GM18499 (cell line): ENCODE results near the gene CPZ.
"Not testable (repeated sequence)": the region's sequence is repeated elsewhere in the genome, so short reads cannot be mapped to it uniquely, and the experiment has no call there.

Experiments used
- ATAC-seq: cut with Tn5 transposase; IDR thresholded peaks from one replicate; pipeline ENCODE4 v1.9.1; 2021; ENCODE audit warnings: moderate number of reproducible peaks; ENCODE audit not compliant: insufficient read depth, unreplicated experiment

The CPZ gene

DNA sequence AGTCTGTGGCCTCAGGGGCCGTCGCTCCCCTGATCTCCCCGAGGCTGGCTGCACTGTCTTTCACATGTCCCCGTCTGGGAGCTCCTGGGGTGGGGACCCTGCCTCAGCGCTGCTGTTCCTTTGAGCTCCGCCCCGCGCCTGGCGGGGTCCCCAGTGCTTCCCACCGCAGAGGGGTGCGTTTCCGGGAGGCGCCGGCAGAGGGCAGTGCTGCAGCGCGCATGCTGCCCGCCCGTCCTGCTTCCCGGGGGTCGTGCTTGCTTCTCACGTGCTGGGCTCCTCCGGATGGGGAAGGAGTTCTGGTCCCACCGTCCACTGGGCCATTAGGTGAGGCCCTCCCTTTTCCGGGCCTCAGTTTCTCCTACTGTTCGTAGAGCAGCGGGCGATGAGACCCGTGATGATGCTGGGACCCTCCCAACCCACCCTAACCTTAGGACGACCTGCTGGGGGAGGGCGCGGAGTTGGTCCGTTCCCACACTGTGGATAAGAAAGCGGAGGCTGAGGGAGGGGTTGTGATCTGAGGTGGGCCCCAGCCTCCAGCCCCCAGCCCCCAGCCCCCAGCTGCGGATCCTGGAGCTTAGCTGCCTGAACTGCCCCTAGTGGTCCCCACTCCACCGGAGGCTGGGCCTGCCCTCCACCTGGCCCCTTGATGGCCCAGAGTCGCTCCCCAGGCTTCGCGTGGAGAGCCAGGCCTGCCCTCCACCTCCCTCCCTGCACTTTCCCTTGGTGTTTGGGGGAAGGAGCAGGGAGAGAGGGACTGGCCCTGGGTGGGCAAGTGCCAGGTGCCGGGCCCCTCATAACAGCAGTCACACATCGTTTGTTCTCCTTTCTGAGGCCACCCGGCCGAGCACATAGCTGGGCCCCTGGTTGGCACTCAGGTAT is 15.3 kb downstream of the CPZ start:
- no peak for ATAC-seq

DNA sequence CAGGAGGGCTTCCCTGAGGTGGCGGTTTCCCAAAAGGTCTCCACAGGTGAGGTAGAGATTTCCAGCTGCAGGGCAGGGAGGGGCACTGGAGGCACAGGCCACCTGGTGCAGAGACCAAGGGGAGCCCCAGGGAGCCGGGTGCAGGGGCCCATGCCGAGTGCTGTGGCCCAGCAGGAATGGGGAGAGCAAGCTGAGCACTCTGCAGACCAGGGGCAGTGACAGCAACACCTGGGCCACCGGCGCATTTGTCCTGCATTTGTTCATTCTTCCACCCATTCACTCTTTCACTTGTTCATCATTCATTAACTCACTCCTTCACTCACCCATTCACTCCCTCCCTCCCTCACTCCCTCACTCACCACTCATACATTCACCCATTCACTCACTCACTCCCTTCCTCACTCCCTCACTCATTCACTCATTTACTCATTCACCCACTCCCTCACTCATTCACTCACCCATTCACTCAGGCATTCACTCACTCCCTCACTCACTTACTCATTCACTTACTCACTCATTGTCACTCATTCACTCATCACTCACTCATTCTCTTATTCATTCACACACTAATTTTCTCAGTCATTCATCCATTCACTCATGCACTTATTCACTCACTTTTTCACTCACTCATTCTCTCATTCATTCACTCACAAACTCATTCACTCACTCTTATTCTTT is 16.3 kb downstream of the CPZ start:
- no peak for ATAC-seq

DNA sequence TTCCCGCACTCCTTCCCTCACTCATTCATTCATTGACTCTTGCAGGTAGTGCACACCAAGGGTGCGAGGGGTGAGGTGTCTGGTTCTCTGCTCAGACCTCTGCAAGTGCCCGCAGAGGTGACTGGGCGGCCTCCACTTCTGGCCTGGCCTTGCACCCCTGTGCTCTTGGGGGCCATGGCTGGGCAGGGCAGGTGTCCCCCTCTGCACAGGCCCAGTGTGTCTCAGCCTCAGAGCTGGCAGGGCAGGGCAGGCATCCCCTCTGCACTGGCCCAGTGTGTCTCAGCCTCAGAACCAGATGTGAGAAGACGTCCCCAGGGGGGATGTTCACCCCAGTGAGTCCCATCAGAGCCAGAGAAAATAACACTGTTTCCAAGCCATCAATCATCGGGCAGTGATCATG is 16.8 kb downstream of the CPZ start:
- ATAC-seq: no peak

DNA sequence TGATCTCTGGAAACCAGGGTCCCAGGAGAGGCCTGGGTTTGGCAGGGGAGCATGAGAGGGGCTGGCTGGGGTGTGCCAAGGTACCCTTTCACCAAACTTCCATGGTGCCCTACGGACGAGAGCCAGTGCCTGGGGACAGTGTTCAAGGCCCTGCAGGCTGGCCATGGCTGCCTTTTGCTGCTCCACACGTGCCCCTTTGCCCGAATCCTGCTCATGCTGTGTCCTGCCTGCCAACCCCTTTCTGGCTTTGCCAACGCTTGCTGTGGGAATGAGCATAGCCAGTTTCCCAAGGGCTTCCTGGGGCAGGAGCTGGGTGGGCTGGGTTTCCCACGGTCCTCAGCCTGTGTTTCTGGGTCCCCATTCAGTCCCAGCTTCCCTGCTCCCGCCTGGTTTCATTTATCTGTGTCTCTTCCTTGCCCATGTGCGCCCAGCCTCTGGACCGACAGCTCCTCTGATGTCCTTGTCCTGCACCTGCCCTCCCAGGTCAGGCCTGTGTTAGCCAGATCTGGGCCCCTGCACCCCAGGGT is 17.3 kb downstream of the CPZ start:
- no peak for ATAC-seq

DNA sequence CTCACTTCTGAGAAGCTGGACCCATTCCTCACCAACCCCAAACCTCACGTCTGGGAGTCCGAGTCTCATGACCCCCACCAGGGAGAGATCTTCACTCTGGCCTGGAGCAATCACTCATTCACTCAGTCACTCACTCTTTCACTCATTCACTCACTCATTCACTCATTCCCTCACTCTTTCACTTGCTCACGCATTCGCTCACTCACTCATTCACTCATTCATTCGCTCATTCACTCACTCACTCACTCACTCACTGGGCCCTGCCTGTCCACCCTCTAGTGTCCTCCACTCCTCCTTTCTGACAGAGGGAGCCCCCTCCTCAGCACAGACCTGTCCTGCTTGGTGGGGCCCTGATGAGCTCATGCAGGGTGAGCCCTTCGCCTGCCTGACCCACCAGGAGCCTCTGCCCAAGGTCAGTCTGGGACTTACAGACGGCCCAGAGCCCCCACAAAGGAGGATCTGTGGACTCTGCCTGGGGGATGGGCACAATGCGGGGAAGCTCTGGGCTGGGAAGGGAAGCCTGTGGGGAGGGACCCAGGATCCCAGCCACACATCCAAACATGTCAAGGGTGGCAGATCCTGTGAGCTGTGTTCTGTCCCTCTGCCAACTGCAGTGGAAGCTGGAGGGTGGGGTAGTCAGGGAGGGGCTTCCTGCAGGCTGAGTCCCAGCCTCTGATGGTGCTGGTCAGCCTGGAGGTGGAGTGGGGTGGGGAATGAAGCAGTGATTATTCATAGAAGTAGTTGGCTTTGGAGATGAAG is 18.5 kb downstream of the CPZ start:
- no peak for ATAC-seq

DNA sequence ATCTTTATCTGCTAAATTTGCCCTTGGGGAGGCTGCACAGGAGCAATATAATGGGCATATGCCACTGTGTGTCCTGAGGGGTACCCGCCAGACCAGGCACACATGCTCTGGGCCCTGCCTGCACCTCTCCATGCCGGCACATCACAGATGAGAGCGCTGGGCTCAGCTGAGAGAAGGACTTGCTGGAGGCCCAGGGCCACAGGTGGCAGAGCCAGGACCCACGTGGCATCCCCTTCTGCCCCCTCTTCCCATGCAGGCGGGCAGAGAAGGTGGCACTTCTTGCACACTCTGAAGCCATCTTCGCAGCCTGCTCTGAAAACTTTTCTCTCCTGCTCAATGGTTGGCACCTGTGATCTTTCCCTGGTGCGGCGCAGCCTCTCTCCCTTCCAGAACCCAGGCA is 20.1 kb downstream of the CPZ start:
- ATAC-seq: no peak

DNA sequence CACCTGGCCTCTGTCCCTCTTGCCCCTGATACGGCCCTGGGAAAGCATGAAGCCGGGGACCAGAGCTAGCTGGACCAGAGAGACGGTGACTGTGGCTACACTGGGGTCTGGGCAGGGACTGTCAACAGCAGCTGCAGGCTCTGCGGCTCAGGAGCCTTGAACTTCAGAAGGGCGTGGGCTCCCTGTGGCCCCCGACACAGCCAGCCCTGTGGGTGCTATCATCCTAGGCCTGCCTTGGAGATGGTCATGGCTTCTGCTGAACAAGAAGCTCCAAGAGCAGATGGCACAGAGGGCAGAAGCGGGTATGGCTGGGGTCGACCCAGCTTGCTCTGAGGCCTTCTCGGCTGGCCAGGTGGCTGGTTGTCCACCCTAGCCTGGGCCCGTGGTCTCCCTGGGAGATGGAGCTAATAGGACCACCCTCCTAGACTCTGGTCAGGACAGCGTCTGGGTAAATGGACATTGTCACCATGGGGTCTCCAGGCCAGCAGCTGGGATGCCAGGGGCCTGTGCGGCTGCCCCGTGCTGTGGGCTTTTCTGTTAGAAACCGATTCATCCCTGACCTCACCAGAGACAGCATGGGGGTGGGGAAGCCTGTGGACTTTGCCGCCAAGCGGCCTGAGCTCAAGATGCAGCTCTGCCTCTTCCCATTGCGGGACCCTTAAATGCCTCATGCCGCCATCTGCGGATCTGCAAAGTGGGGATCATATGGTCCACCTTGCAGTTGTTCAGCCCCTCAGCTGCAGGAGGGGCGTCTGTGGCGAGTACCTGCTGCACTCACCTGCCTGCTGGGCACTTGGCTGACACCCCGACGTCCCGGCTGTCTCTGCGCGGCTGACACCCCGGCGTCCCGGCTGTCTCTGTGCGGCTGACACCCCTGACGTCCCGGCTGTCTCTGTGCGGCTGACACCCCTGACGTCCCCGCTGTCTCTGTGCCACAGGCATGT is 21.1 kb downstream of the CPZ start:
- ATAC-seq: no peak

DNA sequence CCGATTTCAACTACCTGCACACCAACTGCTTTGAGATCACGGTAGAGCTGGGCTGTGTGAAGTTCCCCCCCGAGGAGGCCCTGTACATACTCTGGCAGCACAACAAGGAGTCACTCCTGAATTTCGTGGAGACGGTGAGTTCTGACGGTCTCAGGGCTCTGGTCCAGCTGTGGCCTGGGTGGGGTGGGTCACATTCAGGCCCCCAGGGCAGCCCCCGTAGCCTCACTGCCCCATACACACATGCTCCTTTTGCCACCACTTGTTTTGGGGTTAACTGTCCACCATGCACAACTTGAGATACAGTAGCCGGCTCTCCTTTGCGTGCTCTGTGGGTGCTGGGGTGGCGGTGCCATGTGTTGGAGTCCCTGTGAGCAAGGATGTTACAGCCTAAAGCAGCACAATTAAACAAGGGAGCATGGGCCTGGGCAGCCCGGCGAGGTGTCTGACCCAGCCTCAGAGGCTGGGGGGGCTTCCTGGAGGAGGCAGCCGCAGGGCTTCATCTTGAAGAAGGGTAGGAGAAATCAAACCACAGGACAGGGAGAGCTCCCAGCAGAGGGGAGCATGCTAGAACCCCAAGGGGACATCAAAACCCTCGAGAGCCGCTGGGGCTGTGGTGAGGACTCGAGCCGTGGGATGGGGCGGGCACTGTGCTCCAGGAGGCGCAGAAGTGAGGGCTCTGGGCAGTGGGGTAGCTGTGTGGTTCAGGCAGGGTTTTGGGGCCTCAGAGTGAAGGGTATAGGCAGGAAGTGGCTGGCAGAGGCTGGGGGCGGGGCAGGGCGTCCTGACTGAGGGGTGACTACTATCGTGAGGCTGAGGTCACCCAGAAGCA is 22.0 kb downstream of the CPZ start:
- ATAC-seq: no peak

DNA sequence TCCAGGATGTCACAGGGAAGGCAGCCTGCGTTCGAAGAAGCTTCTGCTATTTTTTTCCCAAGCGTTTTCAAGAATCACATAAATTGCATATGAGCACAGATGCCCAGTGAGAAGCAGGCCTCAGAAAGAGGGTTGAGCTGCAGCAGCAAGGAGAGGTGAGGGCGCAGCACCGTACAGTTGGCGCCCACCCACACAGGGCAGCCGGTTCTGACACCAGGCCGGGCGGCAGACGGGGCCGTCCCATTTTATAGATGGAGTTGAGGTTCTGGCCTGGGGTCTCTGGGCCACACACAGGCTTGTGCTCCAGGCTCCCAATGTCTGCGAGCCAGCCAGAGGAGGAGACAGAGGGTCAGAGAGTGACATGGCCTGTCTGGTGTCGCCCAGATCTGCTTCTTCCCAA is 22.8 kb downstream of the CPZ start:
- no peak for ATAC-seq

DNA sequence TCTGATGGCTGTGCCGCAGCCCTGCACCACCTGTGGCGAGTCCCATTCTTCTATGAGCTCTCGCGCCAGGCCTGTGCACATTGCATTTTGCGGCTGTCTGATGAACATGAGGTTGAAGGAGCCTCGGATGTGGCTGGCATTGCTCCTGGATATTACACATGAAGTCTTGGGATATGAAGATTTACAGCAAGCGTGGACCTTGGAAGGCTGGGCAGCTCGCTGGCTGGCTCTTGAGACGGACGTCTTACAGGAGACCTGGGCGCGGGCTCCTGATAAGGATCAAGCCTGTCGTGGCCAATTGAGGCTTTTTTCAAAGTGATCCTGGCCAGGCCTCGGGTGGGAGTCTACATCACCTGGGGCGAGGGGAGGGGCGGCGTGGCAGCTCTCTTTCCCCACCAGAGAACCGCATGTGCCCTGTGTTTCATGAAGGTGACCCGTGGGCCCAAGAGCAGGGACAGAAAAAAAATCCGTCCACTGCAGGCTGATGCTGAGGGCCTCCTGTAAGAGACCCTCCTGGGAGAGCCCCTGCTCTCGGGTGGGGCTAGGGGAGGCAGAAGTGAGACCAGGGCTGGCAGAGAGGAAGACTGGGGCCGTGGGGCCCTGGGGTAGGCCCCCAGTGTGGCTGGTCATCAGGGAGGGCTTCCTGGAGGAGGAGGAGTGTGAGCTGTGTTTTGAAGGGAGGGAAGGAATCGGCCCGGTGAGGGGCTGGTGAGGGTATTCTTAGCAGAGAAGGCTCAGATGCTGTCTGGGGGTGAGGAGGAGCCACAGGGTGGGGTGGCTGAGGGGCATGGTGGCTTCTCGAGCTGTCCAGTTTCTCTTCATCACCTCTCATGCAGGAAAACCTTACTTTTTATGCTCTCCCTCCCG is 23.6 kb downstream of the CPZ start:
- no peak for ATAC-seq

DNA sequence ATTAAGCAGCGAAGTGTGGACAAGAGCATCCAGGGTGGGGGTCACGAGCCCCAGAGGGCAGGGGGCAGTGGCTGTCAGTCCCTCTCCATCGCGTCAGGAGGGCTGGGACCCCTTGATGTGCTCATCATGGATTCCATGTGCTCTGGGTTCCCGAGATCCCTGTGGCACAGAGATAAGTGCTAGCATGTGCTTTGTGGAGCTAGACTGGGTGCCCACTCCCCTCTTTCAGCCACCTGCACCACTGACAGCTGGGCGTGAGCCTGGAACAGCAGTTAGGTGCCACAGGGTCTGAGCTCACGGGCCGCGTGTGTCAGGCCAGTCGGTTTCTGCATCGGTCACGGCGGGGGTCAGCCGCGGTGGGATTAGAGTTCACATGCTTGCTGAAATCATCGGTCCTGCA is 24.3 kb downstream of the CPZ start:
- ATAC-seq: no peak

DNA sequence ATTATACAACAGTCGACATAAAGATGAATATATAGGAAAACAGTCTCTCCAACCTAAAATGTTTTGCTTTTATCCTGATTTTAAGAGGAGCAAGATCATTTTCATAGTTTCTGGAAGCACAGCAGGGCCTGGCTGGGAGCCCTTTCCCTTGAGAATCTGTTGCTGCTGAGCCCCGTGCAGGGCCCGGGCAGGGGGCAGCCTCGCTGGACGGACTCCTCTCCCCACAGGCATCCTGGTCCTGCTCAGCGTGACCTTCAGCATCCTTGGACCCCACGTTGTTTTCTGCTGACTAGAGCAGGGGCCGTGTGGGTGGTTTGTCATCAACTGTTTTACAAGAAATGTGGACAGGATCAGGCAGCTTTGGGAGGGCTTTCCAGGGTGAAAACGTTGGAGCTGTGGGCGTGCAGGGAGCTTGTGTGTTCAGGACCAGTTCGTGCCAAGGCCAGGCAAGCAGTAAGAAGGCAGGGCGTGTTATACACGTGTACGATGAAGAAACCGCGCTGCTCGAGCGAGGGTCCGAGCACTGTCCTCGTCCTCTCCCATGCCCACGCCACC is 25.0 kb downstream of the CPZ start:
- ATAC-seq: no peak

DNA sequence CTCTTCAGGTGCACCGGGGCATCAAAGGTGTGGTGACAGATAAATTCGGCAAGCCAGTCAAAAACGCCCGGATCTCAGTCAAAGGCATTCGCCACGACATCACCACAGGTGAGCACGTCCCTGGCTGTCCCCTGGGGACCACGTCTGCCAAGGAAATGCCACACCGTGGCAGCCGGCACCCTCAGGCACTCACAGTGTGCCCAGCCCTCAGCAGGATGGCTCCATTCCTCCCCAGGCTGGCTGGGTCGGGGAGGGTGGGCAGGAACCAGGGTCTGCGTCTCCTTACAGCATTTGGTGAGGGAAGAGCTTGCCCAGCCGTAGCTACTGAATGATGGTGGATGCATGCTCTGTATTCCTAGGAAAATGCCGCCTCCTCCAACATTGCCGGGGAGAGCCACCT is 25.9 kb downstream of the CPZ start:
- no peak for ATAC-seq

DNA sequence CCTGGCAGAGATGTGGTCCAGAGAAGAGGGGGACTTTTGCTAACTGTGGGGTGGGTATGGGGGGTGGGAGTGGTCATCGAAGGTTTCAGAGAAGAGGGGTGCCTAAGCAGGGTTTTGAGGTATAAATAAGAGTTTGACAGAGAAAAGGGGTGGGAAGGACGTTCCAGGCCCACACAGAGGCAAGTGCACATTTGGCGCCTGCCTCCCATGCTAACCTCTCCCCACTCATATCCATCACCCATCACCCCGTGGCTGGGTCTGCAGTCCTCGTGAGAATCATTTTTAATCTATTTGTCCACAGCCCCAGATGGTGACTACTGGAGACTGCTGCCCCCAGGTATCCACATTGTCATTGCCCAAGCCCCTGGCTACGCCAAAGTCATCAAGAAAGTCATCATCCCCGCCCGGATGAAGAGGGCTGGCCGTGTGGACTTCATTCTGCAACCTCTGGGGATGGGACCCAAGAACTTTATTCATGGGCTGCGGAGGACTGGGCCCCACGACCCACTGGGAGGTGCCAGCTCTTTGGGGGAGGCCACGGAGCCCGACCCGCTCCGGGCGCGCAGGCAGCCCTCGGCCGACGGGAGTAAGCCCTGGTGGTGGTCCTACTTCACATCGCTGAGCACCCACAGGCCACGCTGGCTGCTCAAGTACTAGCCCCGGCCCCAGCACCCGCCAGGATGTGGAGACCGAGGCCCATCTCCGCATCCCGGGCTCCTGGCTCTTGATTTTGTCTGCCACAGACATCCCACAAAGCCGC is 26.6 kb downstream of the CPZ start:
- no peak for ATAC-seq

DNA sequence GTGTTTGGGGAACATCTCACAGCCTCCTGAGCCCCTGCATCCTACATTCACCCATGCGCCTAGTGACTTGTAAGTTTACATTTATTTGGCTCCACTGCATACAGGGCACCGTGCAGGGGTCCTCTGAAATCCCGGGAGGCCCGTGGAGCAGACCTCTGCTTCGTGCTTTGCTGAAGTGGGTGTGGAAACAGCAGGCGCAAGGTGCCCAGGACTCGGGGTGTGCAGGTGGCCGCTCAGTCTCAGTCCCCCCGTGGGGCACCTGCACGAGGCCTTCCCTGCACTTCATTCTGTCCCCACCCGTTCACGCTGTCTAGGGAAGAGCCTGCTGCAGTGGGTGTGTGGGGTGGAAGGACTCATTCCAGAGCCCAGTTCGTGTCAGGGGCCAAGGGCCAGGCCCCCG is 28.6 kb downstream of the CPZ start:
- not testable (repeated sequence) for ATAC-seq

DNA sequence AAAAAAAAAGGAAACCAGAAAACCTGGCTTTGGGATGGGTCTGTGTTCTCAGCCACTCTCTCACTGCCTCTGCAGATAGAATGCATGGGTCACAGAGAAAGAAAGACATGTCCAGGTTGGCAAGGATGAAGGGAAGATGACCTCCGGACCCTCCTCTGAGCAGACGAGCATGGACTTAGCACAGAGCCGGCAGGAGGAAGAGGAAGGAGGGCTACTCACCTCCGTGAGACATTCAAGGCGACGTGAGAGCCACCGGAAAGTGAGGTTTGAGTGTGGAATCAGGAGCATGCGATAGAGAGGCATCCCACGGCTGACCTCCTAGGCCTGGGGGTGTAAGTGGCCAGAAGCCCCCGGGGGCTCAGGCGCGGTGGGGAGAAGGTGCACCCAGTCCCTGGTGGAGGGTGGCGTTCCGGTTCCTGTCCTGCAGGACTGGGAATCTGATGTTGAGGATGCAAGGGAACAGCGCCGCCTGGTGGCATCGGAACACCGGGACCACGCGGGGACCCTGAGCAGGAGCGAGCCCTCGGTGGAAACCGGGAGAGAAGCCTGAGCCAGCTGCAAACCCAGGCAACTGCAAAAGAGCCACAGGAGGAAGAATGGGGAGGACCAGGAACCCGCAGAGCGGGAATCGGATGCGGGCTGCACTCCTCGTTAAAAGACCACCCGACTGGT is 32.2 kb downstream of the CPZ start:
- not testable (repeated sequence) for ATAC-seq
